Fibroblast of skin of right biceps (primary cell): Measurements from ENCODE around the gene ACTN1.
A peak's percentile ranks its signal among the peaks of the same experiment; 100 is the strongest.
"Not testable (repeated sequence)": the region's sequence is repeated elsewhere in the genome, so short reads cannot be mapped to it uniquely, and the experiment has no call there.

ENCODE experiments used
- DNase-seq: peaks from one replicate; pipeline ENCODE4 v3.0.0-alpha.2; 2013

ACTN1 gene

GRCh38 chr14:68979021-68979721, at the start of gene ACTN1:
Gene ACTN1 (minus strand): TSS chr14:68979302. CDS start chr14:68979056, 246 bp downstream.
- peak; percentile 99 for DNase-seq

- no peak for DNase-seq
Measured at GRCh38 chr14:69027242-69027913, 48.3 kb upstream of the ACTN1 start.

GRCh38 chr14:69023035-69023434, 43.9 kb upstream of the ACTN1 start:
- DNase-seq: no peak

- not testable (repeated sequence) for DNase-seq
Measured at GRCh38 chr14:69022093-69022492, 43.0 kb upstream of the ACTN1 start.

GRCh38 chr14:69017706-69018105, 38.6 kb upstream of the ACTN1 start:
- DNase-seq: no peak

- DNase-seq: peak; percentile 49
Measured at GRCh38 chr14:69014829-69015259, 35.7 kb upstream of the ACTN1 start.

- DNase-seq: peak; percentile 64
Measured at GRCh38 chr14:69013943-69014782, 35.1 kb upstream of the ACTN1 start.

GRCh38 chr14:69012256-69012953, 33.3 kb upstream of the ACTN1 start:
- peak; percentile 11 for DNase-seq

GRCh38 chr14:69010648-69011047, 31.5 kb upstream of the ACTN1 start:
- no peak for DNase-seq

GRCh38 chr14:69008421-69008884, 29.4 kb upstream of the ACTN1 start:
- DNase-seq: peak; percentile 60

- DNase-seq: no peak
Measured at GRCh38 chr14:69006346-69006745, 27.2 kb upstream of the ACTN1 start.

- peak; percentile 91 for DNase-seq
Measured at GRCh38 chr14:69005432-69006148, 26.5 kb upstream of the ACTN1 start.

GRCh38 chr14:69004731-69005431, 25.8 kb upstream of the ACTN1 start:
- peak; percentile 56 for DNase-seq

GRCh38 chr14:69003626-69004025, 24.5 kb upstream of the ACTN1 start:
- DNase-seq: no peak

GRCh38 chr14:69002069-69002468, 23.0 kb upstream of the ACTN1 start:
- DNase-seq: no peak

- no peak for DNase-seq
Measured at GRCh38 chr14:69001375-69001774, 22.3 kb upstream of the ACTN1 start.

- DNase-seq: no peak
Measured at GRCh38 chr14:68998062-68998461, 19.0 kb upstream of the ACTN1 start.

GRCh38 chr14:68995731-68996130, 16.6 kb upstream of the ACTN1 start:
- no peak for DNase-seq

- no peak for DNase-seq
Measured at GRCh38 chr14:68994056-68994455, 15.0 kb upstream of the ACTN1 start.

GRCh38 chr14:68987653-68988036, 8.5 kb upstream of the ACTN1 start:
- no peak for DNase-seq

- no peak for DNase-seq
Measured at GRCh38 chr14:68986926-68987652, 8.0 kb upstream of the ACTN1 start.
